Heart right ventricle (tissue), 16 donors: ENCODE results near the gene UTP11. TPM values are rescaled to one million over a fixed set of nuclear protein-coding genes. Genes with fewer than 3 reads are reported as not detected.
"Not testable (repeated sequence)": the region's sequence is repeated elsewhere in the genome, so short reads cannot be mapped to it uniquely, and the experiment has no call there.

Source experiments
- ATAC-seq, 8 donors: fragments of 200-7000 bp; cut with Tn5 transposase; one replicate each; pipeline ENCODE4 v1.9.1; 2020; ENCODE audit warnings: mild to moderate bottlenecking in 8 of 8, moderate library complexity in 8 of 8, moderate number of reproducible peaks in 1 of 8
- DNase-seq, 2 donors: peaks; one replicate each; pipeline ENCODE4 v3.0.0-alpha.2; 2020
- H3K27ac ChIP-seq, 10 donors: fragments of 200-600 bp; sonication (generic) in 2 of 10; one replicate each; pipeline versions ENCODE4 v1.5.0 to v1.8.0; 2020 to 2022; ENCODE audit warnings: mild to moderate bottlenecking in 3 of 10
- H3K27me3 ChIP-seq, 7 donors: fragments of 200-600 bp; one replicate each; pipeline ENCODE4 v1.8.0; 2021 to 2022; ENCODE audit warnings: mild to moderate bottlenecking in 2 of 7
- H3K36me3 ChIP-seq, 9 donors: fragments of 200-600 bp; sonication (generic) in 1 of 9; one replicate each; pipeline versions ENCODE4 v1.5.0 to v1.8.0; 2020 to 2022; ENCODE audit warnings: mild to moderate bottlenecking in 2 of 9
- H3K4me1 ChIP-seq, 9 donors: fragments of 200-600 bp; sonication (generic) in 1 of 9; one replicate each; pipeline versions ENCODE4 v1.5.0 to v1.8.0; 2020 to 2022; ENCODE audit warnings: mild to moderate bottlenecking in 4 of 9
- H3K4me3 ChIP-seq, 10 donors: fragments of 200-600 bp; sonication (generic) in 2 of 10; one replicate each; pipeline versions ENCODE4 v1.5.0 to v1.8.0; 2020 to 2022; ENCODE audit warnings: mild to moderate bottlenecking in 7 of 10, moderate library complexity in 2 of 10
- H3K9me3 ChIP-seq, 11 donors: fragments of 200-600 bp in 10 of 11; sonication (generic) in 2 of 11; one replicate each; pipeline versions ENCODE4 v1.5.0 to v1.8.0; 2013 to 2022; ENCODE audit warnings: mild to moderate bottlenecking in 2 of 11, control low read depth in 1 of 11, moderate library complexity in 1 of 11
- CTCF ChIP-seq, 9 donors: fragments of 200-600 bp; sonication (generic) in 2 of 9; IDR thresholded peaks; one replicate each; pipeline versions ENCODE4 v1.5.0 to v1.8.0; 2021 to 2022; ENCODE audit warnings: antibody characterized with exemption in 9 of 9, mild to moderate bottlenecking in 5 of 9, moderate library complexity in 1 of 9
- WGBS, 2 donors: extraction: QIAGEN DNeasy Blood & Tissue Kit; methylation state at CpG; one replicate each; pipeline ENCODE4 v1.1.7; 2013; ENCODE audit warnings: inconsistent platforms in 1 of 2; 5-methylcytosine and 5-hydroxymethylcytosine counted together
- intact Hi-C, 10 donors: fragments of 100-400 bp; cut with DNase I; formaldehyde crosslinking; loops; one replicate each; pipeline versions ENCODE4 v1.11.1 to v1.14.2; 2022
- polyA plus RNA-seq, 2 donors: library from polyadenylated mRNA; stranded (reverse); fragments of 200-250 nt; gene quantifications; one replicate each; pipeline ENCODE4 v1.2.3, GENCODE V29; 2013
- total RNA-seq, 10 donors: library from RNA; stranded (reverse); fragmentation: NEBNext Ultra II Directional in 3 of 10; extraction: Animal tissue kit (Norgen Biotek cat#: 25700) in 3 of 10; gene quantifications; one replicate each; pipeline versions ENCODE4 v1.2.1 to v1.2.4, GENCODE V29; 2021 to 2023
- donor health status: Arrhythmogenic right ventricular cardiomyopathy.
- donor health status: ischemic (EF 13 %, LVEDD 7.1; RV severe dilation, severe dysfunction).
- donor health status: healthy with polysubstance abuse.
- donor health status: DM: no; HTN: yes; CAD: no.
- donor health status: DM: no; HTN: no; CAD: no.
- donor health status: ischemic (EF 25% LVEDD 6.9; RV normal size, moderate dysfunction).
- donor health status: ischemic (EF 25% LVEDD 5.7; RV mildly dilated, moderate dysfunction).
- donor health status: healthy.
- donor health status: DM: yes; HTN: yes; CAD: no.
- donor health status: Ischemic cardiomyopathy.
- donor health status: ischemic (EF 35%, LVEDD 5.7; RV mildly dilated, moderate dysfunction).
- donor health status: nonischemic (EF 11% LVEDD 7.7; RV severe dilation, severe dysfunction).
- donor health status: DM: yes; HTN: yes; CAD: no.
- donor health status: PGD.
- donor health status: ischemic (EF 29% LVEDD 5.4; RV normal size, mild dysfunction).
- donor health status: nonischemic (EF 23%, LVEDD 6.1; RV moderate dilation, normal function).

UTP11 gene
- total and polyA plus RNA-seq, 12 donors: 22.9 to 59.8 (median 35.8) TPM

- Histone ChIP-seq H3K4me3 (no peak overlapping the region), H3K36me3 (peaks cover 0 to 13% (median 2%) of the 10 kb centered on the region in 9 donors), H3K27me3 (peaks cover 0 to 2% (median 0%) of the 10 kb centered on the region in 7 donors), H3K9me3 (no peaks in the 10 kb centered on the region), H3K4me1 (peaks cover 11 to 42% (median 26%) of the 10 kb centered on the region in 9 donors), H3K27ac (peak overlapping the region in 5 of 10 donors; percentile 67 to 74 (median 69))
- intact Hi-C loops: loop anchor here in 2 of 10 donors (10.0 kb wide), 2 partner anchors 554 to 784 kb away; no protein-coding TSS in a partner anchor
- whole genome bisulfite sequencing, 2 donors: 75 to 77% methylated on average over 17 of the region's 17 CpGs
- TF ChIP-seq CTCF (IDR thresholded peaks at IDR 0.05): no peak
- peak in 7 of 8 donors; percentile 8 to 26 (median 14) for ATAC-seq
- DNase-seq: no peak
Observed at GRCh38 chr1:38030596-38031512, 18.3 kb downstream of the UTP11 start.

GRCh38 chr1:38031513-38031866 is 19.0 kb downstream of the UTP11 start:
- Histone ChIP-seq H3K4me1 (peaks cover 11 to 37% (median 26%) of the 10 kb centered on the region in 9 donors), H3K9me3 (no peaks in the 10 kb centered on the region), H3K27ac (no peak overlapping the region), H3K27me3 (peaks cover 0 to 2% (median 0%) of the 10 kb centered on the region in 7 donors), H3K36me3 (peaks cover 0 to 7% (median 0%) of the 10 kb centered on the region in 9 donors), H3K4me3 (no peak overlapping the region)
- ATAC-seq (no peak), DNase-seq (no peak)
- 65 to 79% methylated on average over 4 of the region's 4 CpGs for WGBS, 2 donors
- intact Hi-C loops: loop anchor here in 2 of 10 donors (10.0 kb wide), 2 partner anchors 553 to 783 kb away; no protein-coding TSS in a partner anchor
- TF ChIP-seq CTCF (IDR thresholded peaks at IDR 0.05): no peak

- ATAC-seq: not testable (repeated sequence)
- intact Hi-C loops: loop anchor here in 2 of 10 donors (10.0 kb wide), 2 partner anchors 552 to 782 kb away; no protein-coding TSS in a partner anchor
- WGBS, 2 donors: 97 to 98% methylated on average over 2 of the region's 2 CpGs
Observed at GRCh38 chr1:38032992-38033391, 20.5 kb downstream of the UTP11 start.

GRCh38 chr1:38034871-38035270 is 22.3 kb downstream of the UTP11 start:
- 90% methylated on average over 13 of the region's 13 CpGs for WGBS, 2 donors
- intact Hi-C loops: loop anchor here in 3 of 10 donors (5.0 to 10.0 kb wide), 3 partner anchors 550 to 797 kb away; no protein-coding TSS in a partner anchor
- Histone ChIP-seq H3K4me1 (peaks cover 6 to 15% (median 11%) of the 10 kb centered on the region in 9 donors), H3K27me3 (peaks cover 0 to 17% (median 11%) of the 10 kb centered on the region in 7 donors), H3K36me3 (no peaks in the 10 kb centered on the region), H3K27ac (no peak overlapping the region), H3K9me3 (no peaks in the 10 kb centered on the region), H3K4me3 (no peak overlapping the region)
- DNase-seq: no peak
- no peak for TF ChIP-seq CTCF (IDR thresholded peaks at IDR 0.05)
- no peak for ATAC-seq

More at GRCh38 chr1:38032992-38033391, 20.5 kb downstream of the UTP11 start:
- not testable (repeated sequence) for H3K27ac ChIP-seq, H3K27me3 ChIP-seq, H3K36me3 ChIP-seq, H3K9me3 ChIP-seq, H3K4me3 ChIP-seq, DNase-seq
- peaks cover 11 to 32% (median 26%) of the 10 kb centered on the region in 9 donors for H3K4me1 ChIP-seq
